DMS53 treated with DMSO at 0.1 percent for 48 hours (cell line): ENCODE results near the gene DALRD3.

Source experiments
- DNase-seq: peaks from one replicate; lab custom pipeline; 2025; ENCODE audit not compliant: unreplicated experiment; lab: John Stamatoyannopoulos, UW

DALRD3 gene, protein sequence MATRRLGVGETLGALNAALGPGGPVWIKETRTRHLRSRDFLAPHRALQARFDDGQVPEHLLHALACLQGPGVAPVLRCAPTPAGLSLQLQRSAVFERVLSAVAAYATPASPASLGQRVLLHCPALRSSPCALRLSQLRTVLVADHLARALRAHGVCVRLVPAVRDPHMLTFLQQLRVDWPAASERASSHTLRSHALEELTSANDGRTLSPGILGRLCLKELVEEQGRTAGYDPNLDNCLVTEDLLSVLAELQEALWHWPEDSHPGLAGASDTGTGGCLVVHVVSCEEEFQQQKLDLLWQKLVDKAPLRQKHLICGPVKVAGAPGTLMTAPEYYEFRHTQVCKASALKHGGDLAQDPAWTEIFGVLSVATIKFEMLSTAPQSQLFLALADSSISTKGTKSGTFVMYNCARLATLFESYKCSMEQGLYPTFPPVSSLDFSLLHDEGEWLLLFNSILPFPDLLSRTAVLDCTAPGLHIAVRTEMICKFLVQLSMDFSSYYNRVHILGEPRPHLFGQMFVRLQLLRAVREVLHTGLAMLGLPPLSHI

DNA sequence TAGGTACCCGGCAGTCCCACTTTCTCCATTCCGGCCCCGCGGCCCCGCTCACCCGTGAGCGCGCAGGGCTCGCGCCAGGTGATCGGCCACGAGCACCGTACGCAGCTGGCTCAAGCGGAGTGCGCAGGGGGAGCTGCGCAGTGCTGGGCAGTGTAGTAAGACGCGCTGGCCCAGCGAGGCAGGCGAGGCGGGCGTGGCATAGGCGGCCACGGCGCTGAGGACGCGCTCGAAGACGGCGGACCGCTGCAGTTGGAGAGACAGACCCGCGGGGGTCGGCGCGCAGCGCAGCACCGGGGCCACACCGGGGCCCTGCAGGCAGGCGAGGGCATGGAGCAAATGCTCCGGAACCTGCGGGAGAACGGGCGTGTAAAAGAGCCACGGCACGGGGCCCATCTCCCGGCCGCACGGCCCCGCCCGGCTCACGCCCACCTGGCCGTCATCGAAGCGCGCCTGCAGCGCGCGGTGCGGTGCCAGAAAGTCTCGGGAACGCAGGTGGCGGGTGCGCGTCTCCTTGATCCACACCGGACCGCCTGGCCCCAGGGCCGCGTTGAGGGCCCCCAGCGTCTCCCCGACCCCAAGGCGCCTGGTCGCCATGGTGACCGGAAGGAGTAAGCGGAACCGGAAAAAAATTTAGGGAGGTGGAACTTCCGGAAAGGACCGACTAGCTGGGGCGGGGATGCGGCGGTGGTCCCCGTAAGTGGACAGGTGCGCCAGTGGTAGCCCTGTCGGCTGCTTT, at the start of gene DALRD3:
Gene DALRD3 (minus strand): TSS at position 610 of the 736 bp plus-strand sequence. CDS start 16 bp downstream, at position 594.
- no peak for DNase-seq

DNA sequence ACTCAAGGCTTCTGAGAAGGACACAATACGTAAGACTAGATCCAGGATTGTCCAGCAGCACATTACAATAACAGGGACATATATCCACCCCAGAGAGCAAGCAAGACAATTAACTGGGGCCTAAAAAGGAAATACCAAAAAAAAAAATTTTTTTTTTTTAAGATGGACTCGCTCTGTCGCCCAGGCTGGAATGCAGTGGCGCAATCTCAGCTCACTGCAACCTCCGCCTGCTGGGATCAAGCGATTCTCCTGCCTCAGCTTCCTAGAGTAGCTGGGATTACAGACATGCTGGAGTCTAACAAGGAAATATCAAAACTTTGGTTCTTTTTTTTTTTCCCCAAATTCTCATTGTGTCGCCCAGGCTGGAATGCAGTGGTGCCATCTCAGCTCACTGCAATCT, 39.6 kb upstream of the DALRD3 start:
- no peak for DNase-seq

DNA sequence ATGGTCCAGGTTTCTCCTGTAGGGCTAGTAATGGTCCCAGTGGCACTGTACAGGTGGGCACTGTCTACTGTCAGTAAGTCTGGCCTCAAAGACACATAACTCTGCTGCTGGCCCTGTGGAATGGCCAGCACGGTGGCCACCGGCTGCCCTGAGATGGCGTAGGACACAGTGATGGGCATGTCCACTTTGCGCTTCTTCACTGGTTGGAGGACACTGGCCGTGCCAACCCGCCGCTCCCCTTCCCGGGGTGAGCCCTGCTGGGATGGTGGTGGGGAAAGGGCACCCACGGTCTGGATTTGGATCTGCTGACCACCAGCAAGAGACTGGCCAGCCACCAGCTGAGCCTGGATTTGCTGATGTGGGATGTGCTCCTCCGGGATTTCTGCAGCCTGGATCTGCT, 38.9 kb upstream of the DALRD3 start:
- no peak for DNase-seq

DNA sequence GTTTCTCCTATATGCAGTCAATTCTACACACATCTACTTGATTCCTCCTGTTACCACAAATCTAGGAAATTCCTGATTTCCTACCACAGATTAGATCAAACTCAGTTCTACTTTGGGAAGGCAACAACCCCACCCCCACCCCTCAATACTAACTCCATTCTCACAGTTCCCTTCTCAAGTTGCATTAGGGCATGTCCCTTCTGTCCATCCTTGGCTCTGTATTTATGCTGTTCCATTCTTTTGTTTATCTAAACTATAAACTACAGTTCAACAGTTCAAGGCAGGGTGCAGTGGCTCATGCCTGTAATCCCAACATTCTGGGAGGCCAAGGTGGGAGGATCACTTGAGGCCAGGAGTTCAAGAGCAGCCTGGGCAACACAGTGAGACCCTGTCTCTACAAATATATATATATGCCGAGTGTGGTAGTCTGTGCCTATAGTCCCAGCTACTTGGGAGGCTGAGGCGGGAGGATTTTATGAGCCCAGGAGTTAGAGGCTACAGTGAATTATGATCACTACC, 36.0 kb upstream of the DALRD3 start:
- no peak for DNase-seq

DNA sequence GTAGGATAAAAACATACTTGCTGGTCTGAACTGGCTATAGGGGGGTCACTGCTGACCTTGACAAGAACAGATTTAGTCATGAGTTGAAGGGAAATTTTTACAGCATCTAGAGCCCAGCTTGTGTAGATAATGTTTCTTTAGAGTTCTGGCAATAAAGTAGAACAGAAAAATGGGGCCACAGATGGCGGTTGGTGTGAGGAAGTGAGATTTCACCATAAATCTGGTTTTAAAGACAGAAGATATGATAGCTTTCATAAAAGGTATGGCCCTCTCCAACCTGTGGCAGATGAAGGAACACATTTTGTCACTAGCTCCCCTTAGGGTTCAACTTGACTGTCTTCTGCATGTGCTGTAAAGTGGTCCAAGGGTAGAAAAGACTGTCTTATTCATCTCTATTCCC, 35.2 kb upstream of the DALRD3 start:
- DNase-seq, result no peak

DNA sequence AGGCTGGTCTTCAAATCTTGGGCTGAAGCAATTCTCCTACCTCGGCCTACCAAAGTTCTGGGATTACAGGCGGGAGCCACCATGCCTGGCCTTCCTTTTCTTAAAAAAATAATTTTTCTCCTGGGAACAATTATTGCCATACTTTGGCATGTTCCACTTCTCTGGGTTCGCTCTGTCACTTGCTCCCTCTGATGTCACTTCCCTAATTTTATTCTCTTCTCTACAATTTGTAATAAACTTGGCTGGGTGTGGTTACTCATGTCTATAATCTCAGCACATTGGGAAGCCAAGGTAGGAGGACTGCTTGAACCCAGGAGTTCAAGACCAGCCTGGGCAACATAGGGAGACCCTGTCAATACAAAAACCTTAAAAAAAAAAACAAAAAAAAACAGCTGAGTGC, 16.9 kb upstream of the DALRD3 start:
- no peak for DNase-seq

DNA sequence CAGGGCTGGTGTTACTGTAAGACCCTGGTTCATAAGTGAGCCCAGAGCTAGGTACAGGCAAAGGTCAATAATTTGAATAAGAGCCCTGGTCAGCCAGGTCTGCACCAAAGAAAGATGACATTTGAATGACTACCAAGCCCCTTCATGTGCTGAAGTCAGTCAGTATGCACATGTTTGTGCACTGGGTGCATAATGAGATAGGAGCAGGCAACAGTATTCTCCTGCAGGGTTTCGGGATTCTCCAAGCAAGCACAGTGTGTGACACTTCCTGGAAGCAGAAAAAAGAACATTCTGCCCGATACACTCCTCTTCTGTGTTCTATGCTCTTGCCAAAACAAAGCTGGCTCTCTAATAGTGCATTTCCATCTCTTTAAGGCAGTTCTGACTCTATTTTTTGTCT, 16.3 kb upstream of the DALRD3 start:
- DNase-seq, result no peak

DNA sequence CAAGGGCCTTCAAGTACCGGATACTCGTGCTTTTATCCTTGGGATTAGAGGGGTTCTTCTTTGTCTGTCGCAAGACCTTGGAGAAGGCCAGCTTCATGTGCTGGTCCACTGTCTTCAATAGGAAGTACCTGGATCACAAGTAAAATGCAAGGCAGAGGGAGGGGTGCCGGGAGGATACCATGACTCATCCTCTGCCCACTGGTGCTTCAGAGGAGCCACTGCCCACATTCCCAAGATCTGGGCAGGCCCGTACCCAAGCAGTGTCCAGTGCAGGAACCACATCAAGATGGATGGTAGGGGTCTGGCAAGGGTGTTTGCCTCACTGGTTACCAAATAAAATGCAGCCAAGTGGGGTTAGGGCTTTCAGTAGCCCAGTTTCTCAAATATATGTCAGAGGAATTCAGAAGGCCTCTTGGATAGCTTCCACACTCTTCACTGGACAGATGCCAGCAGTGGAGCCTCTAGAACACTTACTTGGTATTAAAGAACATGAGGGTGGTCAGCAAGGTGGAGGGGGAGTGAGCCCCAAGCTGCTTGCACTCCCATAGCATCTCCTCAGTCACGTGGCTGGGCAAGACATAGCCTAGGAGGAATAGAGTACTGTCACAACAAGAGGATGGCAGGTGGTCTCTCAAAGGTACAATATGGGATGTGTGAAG, 14.4 kb upstream of the DALRD3 start:
- DNase-seq, result no peak

DNA sequence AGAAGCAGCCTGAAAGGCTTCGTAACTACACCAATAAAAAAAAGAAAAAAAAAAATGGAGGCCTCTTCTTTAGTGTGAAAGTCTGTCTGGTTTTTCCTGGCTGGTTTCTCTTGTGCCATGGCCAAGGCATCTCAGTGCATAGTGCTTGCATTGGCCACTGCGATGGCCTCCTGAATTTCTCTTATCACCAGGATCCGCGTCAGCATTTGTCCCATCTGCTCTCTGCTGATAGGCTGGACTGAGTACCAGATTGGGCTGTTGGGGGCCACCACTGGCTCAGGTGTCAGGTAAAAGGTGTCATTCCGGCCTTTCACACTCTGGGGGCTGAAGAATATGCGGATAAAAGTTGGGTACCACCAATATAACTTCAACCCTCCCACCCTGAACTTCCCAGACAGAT, 11.9 kb upstream of the DALRD3 start:
- DNase-seq, result no peak

DNA sequence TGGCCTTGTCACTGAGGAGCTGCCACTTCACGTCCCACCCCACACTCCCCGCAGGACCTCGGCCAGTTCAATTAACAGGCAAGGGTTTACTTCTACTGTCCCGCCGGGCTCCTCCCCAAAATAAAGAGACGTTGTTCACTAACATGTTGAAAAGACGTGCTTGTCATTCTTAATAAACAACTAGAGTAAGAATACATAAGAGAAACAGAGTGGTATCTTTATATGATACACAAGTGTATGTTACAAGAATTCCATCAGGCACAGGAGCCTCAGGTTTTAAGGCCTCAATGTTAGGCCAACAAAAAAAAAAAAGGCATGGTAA, 11.1 kb upstream of the DALRD3 start:
- DNase-seq, result no peak

DNA sequence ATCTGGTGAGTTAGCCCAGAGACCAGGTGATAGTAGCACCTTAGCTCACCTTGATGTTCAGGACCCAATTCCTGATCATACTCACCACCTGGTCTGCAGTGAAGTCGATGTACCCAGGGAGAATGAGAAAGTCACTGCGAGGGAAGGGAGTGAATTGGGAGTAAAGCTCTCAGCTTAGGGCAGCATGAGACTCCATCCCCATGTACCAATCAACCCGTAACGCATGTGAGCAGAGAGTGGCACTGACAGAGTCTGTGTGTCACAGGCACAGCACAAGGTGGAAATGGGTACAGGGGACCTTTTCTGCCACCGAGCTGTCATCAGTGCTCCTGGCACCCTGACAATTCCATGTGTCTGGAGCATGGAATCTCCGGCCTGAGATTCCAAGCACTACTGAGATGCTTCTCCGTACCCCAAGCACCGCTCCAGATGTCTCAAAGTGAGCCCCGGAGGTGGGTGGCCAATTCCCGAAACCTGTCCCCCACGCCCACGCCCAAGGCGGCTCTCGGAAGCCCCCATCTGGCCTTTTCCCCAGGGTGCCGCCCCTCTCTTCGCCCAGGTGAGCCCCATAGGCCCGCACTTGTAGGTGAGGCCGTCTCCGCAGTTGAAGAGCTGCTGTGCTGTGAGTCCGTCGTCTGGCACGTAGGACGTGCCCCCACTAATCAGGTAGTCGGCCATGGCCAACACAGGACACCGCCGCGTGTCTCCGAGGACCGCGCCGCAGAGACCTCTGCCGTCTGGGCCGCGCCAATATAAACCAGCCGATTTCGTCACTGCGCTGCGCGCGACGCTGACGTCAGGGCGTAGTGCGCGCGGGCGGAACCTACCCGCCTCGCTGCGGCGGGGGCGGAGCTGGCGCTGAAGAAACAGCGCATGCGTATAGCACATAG, 10.5 kb upstream of the DALRD3 start, which contains the start of gene IMPDH2:
Gene IMPDH2 (minus strand): TSS at position 726 of the 890 bp plus-strand sequence. CDS start 48 bp downstream, at position 678.
- peak; percentile 18 for DNase-seq

DNA sequence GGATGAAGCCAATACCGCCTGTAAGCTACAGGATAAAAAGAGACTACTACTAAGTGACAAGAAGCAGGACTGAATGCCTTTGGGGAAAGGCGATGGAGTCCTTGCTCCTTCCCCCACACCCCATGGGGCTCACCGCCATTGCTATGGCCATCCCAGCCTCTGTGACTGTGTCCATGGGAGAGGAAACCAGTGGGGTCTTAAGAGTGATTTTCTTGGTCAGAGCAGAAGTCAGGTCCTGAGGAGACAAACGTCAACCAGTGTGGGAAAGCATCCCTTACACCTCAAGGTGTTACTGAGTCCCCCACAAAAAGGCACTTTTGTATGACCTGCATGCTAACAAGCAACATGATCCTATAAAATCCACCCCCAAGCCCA, 9.9 kb upstream of the DALRD3 start:
- no peak for DNase-seq

DNA sequence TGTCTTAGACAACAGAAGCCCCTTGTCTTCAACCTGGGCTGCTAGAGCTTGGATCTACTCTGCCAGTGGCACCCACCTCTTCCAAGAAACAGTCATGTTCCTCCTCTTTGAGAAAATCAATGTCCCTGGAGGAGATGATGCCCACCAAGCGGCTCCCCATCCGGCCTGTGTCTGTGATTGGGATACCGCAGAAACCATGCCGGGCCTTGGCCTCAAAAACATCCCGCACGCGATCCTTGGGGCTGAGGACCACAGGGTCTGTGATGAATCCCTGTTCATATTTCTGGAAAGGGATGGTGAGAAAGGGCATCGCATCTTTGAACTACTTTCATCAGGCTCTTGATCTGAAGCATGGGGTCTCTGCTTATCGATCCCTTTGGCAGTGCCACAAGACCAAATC, 9.3 kb upstream of the DALRD3 start:
- DNase-seq, result no peak

DNA sequence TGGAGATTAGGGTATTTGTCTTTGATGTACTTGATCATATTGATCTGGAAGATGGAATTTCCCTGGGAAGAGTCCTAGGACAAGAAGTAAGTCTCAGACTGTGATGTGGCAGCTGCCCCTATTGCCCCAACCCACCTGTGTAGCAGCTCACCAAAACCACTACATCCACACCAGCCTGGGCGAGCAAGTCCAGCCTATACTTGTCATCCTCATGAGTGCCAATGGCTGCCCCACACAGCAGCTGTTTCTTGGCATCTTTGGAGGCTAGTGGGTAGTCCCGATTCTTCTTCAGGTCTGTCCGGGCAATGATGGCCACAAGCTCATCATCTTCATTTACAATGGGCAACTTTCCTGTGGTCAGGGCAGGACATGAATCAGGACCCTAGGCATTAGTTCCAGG, 8.2 kb upstream of the DALRD3 start:
- DNase-seq, result no peak

DNA sequence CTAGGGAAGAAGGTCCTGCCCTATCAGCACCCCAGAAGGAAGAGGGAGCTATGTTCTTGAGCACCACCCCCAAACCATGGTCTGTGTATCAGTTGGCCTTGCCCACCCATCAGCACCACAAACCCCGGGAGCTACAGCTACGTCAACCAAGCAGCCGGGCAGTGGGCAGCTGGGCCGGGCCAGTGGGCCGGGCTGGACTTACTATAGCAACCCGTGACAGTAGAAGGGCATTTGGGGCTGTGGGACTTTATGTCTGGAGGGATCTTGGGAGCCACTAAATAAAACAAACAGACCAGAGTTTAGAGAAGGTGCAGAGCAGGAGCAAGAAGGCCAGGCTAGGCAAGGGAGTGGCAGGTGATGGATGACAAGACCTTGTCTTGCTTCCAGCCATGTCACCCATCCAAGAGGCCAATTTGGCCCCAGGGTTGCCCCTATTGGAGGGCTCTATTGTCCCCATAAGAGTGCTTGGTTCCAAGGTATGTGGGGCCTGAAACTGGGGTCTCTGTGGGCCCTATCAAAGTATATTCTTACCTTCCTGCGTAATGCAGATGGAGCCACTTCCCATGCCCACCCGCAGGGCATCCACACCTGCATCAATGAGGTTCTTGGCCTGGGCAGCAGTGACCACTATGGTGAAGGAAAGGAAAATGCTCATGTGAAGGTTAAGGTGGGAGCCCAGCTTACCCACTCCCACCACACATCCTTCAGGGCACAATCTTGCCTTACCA, 7.6 kb upstream of the DALRD3 start:
- DNase-seq, result no peak

DNA sequence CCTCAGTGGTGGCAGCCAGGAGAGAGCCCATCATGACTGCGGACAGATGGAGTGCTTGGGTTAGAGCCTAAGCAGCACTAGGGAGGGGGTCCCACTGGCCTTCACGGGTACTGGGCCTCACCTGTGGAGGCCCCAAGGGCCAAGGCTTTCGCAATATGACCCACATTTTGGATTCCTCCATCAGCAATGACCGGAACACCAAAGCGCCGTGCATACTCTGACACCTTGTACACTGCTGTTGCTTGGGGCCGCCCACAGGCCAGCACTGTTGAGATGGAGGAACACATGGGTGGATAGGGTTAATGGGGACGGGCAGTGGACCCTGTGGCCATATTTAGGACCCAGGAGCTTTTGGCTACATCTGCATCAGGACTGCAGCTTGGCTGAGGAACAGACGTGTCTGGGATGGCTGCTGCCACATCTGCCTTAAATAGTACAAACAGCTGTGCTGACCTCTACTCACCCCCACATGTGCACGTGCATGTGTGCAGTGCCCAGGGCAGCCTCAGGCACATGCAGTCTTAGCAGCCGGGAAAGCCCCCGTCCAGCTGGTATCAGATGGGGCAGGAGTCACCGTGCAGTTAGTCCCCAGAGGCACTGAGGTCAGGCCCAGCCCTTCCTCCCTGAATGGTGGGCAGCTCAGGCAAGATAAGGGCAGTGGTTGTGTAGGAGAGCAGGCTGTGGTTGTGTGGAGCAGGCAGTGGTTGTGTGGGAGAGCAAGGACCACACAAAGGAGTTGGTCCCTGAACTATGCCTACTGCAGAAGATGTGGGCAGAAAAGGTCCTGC, 6.8 kb upstream of the DALRD3 start:
- DNase-seq, result no peak

DNA sequence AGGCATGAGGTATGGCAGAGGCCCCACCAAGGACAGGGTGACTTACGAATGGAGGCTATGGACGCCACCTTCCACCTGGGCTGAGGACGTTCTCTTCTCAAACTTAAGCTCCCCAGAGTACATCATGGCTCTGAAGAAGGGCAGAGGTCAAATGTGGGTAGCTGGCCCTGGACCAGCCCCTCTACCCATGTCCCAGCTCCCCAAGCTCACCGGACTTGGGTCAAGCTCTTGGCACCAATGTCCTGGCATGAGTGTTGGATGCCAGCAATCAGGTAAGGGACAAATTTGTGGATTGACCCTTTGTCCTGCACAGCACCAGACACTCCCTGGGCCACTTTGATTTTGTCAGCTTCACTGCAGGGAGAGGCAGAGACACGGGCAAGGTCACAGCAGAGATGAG, 6.1 kb upstream of the DALRD3 start:
- no peak for DNase-seq

DNA sequence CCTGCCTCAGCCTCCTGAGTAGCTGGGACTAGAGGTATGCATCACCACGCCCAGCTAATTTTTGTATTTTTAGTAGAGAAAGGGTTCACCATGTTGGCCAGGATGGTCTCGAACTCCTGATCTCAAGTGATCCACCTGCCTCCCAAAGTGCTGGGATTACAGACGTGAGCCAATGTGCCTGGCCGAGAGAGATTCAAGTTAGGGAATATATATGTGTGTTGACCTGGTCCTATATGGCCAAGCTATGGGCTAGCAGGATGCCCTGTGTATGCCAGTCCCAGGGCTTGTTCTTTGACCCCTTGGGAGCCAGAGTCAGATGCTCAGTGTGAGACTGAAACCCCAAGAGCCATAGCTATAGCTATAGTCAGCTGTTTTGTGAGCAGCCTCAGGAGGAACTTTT, 5.4 kb upstream of the DALRD3 start:
- DNase-seq, result no peak

DNA sequence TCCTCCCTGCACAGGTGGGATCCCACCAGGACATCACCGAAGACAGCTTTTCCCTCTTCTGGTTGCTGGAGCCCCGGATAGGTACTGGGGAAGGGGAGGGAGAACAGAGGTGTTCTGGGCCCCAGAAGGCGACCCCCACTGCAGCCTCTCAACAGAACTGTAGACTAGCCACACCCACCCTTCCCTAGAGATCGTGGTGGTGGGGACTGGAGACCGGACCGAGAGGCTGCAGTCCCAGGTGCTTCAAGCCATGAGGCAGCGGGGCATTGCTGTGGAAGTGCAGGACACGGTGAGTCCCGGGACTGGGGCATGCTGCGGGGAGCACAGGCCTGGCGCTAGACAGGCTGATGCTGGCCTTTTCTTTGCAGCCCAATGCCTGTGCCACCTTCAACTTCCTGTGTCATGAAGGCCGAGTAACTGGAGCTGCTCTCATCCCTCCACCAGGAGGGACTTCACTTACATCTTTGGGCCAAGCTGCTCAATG, 4.3 kb upstream of the DALRD3 start:
- DNase-seq, result no peak
